Limb (tissue), 2 donors: ENCODE results near the gene ING4.
A peak's percentile ranks its signal among the peaks of the same experiment; 100 is the strongest.
"Not testable (repeated sequence)": the region's sequence is repeated elsewhere in the genome, so short reads cannot be mapped to it uniquely, and the experiment has no call there.

Experiments
- DNase-seq, 2 donors: peaks; one replicate each; pipeline ENCODE4 v3.0.0-alpha.2; 2016; ENCODE audit errors: extremely low spot score in 2 of 2

Gene ING4

DNA sequence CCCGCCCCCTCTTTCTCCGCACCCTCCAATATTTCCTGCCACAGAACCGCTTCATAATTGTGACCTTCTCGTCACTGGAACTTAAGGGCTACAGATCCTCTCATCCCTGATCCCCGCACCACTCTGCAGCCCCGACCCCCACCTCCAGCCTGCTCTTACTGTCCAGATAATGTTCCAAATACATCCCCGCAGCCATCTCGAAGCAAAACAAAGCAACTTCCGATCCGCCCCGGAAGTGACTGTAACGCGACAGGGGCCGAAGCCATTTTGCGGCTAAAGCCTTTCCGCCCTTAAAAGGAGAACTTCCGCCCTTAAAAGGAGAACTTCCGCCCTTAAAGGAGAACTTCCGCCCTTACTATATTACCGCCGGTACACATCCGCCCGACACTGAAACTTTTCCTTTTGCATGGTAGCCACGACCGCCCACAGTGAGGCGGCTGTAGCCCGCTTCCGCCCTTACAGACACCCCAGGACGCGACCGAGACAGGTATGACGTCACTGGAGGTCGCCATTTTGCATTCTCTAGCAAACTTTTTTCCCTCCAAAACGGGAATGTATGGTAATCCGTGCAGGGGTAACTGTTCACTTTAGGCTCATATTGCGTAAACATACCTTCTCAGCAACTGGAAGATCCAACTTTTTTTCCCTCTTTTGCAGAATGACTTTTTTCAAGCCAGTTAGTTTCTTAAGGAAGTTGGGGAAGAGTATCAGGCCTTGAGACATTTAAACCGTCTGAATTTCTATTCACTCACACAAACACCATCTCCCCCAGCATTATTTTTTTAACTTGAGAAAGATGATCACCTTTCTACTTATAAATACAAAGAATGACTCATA, at the start of gene ING4:
Gene ING4 (minus strand): TSS at position 214 of the 837 bp plus-strand sequence. CDS start 18 bp downstream, at position 196.
- DNase-seq: peak; percentile 96 to 99

DNA sequence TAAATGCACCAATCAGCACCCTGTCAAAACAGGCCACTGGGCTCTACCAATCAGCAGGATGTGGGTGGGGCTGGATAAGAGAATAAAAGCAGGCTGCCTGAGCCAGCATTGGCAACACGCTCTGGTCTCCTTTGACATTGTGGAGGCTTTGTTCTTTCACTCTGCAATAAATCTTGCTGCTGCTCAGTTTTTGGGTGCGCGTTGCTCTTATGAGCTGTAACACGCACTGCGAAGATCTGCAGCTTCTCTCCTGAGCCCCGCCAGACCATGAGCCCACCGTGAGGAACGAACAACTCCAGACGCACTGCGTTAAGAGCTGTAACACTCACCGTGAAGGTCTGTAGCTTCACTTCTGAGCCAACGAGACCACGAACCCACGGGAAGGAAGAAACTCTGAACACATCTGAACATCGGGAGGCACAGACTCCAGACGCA, 46.1 kb upstream of the ING4 start:
- DNase-seq: no peak

DNA sequence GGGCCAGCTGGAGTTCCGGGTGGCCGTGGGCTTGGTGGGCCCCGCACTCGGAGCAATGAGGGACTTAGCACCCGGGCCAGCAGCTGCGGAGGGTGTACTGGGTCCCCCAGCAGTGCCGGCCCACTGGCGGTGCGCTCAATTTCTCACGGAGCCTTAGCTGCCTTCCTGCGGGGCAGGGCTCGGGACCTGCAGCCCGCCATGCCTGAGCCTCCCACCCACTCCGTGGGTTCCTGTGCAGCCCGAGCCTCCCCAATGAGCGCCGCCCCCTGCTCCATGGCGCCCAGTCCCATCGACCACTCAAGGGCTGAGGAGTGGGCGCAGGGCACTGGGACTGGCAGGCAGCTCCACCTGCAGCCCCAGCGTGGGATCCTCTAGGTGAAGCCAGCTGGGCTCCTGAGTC, 45.4 kb upstream of the ING4 start:
- DNase-seq: not testable (repeated sequence)

DNA sequence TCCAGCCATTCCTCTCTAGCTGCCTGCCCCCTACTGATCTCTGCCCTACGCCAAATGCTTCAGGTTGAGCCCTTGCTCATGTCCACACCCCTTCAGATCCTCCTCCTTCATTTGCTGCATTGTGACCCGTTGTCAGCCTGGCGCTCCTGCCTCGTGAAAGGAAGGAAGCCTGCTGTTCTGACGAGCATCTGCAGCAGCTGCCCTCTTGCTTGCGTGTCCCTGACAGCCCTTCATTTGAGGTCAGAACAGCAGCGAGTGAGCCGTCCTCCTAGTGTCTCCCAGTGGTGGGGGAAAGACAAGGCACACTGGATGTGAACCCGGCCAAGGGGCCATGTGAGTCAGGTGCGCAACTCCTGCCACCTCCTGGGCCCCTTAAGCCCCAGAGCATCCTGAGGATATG, 40.7 kb upstream of the ING4 start:
- DNase-seq: no peak

DNA sequence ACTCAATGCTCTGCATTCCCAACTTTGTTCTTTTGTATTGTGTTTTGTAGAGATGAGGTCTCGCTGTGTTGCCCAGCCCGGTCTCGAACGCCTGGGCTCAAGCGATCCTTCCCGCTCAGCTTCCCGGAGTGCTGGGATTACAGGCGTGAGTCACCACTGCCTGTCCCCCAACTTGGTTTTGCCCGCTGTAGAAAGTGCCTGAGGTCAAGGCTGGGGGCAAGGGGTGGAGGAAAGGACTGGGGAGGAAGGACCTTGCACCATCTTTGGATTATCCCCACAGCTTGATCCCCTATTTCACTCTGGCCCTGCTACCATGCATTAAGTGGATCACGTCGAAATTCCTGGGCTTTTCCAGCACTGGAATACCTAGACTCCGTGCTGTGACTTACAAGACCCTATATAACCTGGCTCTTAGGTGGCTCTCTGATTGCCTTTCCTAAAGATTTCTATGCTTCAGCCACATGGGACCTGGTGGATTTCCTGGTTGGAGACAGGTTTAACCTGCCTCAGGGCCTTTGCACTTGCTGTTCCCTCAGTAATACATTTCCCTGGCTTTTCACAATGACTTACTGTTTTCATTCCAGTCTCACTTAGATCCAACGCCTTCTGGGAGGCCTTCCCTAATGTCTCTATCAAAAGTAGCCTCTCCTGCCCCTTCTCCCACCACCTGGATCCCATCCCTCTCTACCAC, 38.3 kb upstream of the ING4 start:
- DNase-seq: no peak

DNA sequence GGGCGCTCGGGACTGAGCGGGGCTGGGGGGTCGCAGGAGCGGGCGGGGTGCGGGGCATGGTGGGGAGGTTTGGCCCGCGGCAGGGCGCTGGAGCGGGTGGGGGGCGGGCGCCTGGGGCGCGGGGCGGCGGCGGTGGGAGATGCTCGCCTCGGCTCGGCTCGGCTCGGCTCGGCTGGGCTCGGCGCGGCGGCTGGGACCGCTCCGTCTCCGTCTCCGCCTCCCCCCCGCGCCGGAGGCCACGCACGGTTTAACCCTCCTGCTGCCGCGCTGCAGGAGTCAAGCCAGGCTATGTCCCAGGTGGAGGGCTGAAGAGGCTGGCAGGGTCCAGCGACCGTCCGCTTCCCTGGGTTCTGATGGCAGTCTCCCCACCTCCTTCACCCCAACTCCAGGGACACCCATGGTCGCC, 37.7 kb upstream of the ING4 start, which contains the start of gene PIANP:
Gene PIANP (minus strand): TSS at position 170 of the 406 bp plus-strand sequence. CDS start 2,754 bp downstream, outside the sequence.
- DNase-seq: peak; percentile 44 to 88

DNA sequence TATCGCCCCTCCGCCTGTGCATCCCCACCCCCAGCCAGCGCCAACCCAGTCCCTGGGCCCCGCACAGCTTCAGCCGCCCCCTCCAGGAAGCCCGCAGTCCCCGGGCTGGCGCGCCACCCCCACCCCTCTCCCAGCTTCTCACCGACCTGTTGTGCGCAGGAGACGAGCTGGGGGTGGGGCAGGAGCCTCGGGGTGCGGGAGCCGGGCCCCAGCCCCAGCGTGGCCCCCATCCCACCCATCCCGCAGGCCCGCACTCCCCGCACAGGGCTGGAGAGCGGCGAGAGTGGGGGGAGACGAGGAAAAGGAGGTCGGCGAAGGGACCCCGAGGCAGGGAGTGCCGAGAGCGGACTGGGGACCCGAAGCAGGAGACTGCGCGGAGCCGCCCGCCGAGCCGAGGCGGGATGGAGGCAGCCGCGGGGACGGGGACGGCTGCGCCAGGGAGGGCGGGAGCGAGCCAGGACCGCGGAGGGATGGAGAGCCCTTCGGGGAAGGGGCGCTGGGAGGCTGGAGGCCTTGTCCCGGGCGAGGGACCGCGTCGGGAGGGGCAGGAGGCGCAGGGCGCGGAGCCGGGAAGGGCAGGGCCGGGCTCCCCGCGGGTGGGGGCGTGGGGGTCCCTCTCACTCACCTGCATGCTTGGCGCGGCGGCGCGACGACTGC, 37.2 kb upstream of the ING4 start:
- peak in 1 of 2 donors; percentile 63 for DNase-seq

DNA sequence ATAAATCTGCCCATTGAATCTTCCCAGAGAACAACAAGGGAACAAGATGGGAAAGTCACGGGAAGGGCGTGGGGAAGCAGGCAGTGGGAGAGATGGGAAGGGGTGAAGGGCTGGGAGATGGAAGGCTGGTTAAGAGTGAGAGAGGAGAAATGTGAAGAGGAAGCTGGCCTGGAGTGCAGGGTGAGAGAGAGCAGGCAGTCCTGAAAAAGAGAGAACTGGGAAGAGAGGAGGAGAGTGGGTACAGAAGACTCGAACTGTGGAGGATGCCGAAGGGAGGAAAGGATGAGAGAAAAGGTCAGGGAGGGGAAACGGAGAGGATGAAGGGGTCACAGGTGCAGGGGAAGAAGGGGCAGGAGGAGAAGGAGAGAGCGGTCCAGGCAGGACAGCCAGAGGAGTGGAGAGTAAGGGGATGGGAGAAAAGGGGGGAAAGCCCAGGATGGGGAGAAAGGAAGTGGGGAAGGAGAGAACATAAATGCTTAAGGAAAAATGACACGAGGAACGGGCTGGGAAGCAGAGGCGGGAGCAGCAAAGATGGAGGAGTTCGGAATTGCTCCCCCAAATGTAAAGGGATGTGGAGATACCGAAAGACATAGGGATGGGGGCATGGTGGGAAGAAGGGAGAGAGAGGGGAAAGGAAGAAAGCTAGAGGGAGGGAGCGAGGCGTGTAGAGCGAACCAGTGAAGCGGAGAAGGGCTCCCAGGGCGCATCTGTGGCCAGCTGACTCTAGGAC, 36.5 kb upstream of the ING4 start:
- no peak for DNase-seq

DNA sequence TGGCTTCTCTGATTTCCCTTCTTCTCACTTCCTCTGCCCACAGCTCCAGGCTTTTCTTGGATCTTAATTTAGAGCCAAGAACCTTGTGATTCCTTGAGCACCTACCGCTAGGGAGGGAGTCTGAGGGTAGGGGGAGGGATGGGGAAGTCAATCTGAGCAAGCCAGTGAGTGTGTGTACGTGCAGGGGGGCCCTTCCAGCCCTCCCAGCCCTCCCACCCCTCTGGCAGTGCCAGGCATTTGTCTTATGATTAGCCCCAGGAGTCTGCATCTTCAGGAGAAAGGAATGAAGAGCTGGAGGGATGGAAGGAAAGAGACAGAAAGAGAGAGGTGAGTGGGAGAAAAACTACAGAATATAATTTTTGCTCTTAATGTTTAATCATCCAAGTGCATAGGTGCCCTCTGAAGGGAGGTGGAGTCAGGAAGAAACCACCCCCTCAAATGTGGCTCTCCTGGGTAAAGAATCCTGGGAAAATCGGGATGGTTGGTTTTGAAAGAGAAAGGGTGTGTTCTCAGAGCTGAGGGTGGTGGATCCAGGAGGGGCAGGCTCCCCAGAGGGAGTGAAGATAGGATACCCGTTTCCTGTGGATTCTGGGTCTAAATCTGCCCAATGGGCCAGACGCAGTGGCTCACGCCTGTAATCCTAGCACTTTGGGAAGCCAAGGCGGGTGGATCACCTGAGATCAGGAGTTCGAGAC, 35.6 kb upstream of the ING4 start:
- DNase-seq: no peak

DNA sequence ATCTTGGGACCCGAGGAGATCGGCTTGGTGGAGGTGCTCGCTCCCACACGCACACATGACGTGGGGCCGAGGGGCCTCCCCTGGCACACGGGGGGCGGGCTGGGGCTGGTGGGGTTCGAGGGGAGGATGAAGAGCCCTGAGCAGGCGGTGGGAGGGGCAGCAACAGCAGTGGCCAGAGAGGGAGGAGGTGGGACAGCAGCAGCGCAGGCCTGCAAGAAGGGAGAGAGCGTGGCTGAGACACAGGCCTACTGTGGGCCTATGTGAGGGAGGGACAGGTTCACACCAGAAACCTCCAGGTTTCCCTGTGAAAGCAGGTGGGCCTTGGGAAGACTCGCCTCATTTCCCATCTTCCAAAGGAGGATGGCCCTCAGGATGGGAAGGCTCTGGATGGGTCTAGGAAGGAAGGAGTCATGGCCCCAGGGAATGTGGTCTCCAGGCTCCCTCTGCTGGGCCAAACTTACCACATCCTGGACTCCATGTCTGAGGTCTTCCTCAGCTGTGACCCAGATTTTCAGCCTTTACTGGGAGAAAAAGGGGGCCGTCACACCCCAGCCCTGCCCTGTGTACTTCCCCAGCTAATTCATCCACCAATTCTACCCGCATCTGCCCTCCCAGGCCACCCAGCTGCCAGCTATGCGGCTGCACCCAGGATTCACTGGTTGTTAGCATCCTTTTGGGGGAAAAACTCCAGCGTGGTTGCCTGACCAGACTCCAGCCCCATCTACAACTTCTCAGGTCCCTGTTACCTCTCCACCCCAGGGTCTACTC, 34.8 kb upstream of the ING4 start:
- DNase-seq: peak in 1 of 2 donors; percentile 43

DNA sequence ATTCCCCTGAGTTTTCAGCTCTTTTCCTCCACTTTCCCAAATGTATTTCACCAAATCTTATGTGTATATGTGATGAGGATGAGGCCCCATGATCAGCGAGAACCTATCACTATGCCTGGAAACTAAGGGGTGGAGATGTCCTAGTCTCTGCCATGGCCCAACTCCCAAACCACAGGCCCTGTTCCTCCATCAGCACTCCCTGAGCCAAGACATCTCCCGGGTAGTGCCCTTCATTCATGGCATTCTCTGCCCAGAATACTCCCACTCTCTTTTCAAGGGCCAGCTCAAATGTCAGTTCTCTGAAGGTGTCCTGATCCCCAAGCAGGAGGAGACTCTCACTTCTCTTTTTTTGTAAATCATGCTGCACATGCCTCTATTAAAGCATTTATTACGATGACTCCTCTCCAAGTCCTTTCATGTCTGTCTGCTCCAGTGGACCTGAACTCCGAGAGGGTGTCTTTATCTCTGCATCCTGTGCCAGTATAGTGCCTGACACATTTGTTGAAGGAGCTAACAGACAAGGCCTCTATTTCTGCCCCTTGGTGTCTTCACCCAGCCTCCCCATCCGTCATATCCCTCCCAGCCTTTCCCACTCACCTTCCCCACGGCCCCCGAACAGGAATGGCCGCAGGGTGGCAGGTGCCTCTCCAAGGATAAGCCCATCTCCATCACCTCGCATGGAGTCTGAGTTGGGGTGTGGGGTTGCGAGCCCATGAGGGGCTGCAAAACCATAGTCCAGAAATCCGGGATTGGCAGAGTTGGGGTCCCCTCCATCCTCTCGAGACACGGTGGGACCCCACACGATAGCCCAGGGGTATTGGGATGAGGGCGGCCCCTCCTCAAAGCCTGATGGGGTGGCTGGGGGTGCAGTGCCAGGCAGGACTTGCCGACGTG, 34.0 kb upstream of the ING4 start:
- no peak for DNase-seq

DNA sequence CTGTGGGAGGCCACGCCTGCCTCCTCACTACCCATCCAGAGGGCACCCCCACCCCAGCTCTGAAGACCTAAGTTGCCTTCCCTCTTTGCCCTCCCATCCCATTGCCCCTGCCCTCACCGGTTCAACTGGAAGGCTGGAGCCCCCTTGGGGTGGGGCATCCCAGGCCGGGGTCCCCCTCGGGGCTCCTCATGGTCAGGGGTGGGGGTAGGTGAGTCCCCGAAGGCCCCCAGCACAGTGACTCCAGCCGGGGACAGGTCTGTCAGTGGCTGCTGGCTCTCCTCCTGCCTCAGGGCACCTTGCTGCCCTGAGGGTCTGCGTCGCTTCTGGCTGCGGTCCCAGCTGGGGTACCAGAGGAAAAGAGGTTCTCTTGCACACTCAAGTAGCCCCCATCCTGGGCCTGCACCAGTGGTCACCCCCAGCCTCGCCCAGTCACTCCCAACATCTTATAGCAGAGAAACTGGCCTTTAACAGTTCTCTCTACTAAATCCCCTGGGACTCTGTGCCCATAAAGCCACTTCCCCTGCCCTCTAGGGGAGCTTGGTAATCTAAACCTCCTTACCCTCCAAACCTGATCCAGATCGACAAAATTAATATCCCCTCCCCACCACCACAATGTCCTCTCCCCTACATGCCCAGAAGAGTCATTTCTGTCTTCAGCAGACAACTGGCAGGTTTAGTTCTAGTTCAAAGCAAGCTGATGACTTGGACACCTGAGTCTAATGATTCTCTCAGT, 32.6 kb upstream of the ING4 start:
- DNase-seq: no peak

DNA sequence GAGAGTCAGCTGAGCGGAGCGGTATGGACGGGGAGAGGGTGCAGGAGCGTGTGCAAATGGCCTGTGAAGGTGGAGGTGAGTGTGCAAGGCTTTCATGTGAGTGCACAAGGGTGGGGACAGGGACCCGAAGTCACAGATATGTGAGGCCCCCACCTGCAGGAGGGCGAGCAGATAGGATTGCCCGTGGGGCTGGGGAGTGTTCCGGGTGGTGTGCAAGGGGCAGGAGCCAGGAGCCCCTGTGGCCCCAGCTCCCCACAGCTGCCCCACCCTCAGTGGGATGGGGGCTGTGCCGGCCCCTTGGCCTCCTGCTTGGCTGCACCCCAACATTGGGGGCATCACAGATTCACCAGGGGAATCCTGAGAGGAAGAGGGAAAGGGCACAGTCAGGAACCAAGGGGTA, 31.8 kb upstream of the ING4 start:
- no peak for DNase-seq

DNA sequence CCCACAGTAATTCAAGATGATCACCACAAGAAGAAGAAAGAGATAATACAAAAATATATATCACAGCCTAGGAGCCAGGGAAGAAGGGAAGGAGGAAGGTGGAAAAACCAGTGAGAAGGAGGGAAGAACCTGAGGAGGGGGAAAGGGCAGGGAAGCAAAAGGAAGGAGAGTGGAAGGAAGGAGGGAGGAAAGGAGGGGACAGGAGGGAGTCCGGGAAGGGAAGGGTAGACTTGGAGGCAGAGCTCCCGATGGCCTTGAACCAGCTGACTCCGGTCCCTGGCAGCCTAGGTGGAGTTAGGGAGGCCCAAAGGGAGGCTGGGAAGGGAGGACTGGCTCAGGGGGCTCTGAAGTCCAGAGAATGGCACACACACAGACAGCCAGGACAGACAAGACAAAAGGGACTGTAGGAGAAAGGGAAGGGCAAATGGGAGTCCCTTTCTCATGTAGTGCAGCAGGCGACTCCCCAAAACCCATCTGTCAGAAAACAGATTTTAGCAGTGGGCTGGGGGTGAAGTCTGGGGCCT, 31.0 kb upstream of the ING4 start:
- no peak for DNase-seq

DNA sequence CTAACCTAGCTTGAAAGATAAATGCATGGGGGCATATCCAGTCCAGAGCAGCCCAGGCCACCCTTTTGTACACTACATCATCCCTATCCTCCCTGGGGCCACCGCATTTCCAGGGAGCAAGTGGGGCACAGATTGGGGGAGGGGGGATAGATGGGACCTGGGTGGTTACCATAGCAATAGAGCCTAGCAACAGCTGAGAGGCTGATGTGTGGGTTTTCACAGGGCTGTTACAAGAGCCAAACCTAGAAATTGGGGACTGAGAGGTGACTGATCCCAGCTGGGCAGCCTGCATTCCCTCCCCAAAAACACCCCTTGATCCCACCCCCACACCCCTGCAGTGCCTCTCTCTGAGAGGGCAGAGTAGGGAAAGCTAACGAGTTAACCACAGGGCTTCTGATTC, 30.0 kb upstream of the ING4 start:
- DNase-seq: no peak

DNA sequence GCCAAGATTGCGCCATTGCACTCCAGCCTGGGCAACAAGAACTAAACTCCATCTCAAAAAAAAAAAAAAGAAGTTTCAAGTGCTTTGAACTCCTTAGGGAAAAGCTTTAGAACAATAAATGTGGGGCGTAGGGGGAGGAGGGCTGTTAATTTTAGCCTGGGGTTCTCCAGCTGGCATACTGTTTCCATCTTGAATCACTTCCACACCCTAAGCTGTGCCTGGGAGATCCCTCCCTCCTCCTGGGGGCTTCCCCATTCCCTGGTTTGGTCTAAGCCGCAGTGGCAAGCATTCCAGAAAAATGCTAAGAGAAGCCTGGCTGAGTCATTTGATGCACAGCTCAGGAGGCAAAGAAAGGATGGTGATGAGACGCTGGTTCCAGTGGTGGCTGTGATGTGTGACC, 28.6 kb upstream of the ING4 start:
- no peak for DNase-seq

DNA sequence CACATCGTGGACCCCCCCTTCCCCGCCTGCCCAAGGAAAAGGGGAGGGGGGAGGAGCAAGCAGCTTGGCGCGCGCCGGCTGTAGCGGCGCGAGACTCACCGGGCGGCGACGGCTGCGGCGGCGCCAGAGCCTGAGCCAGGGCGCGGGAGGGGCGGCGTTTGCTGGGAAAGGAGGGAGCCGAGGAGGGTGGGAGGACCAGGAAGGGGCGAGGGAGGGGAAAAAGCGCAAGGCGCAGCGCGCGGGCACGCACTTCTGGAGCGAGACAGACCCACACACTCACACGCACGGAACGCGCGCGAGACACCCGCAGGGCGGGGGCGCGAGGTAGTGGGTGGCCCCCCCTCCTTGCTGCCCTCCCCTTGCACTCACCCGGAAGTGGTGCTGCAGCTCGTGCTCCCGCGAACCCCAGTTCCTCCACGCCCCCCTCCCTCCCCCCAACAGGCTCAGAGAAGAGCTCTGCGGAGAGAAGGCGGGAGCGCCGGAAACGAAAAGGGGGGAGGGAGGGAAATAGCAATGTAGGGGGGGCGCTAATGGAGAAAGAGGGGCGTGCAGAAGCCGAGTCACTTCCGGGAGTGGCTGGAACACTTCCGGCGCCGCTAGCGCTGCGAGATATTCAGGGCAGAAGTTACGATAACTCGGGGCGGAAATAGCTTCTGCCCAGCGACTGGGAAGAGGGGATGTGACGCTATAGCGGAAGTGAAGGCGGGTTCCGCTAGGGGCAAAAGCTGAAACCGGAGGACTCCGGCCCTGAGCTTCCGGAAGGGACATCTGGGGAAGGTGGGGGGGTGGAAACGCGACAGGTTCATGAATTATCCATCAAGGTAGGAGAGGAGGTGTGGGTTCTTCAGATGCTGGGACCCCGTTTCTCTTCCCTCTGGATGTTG, 26.3 kb upstream of the ING4 start, which contains the start of gene ZNF384:
Gene ZNF384 (minus strand): TSS at position 377 of the 884 bp plus-strand sequence. CDS start 9,855 bp downstream, outside the sequence.
- DNase-seq: peak; percentile 97 to 99
